ENCODE results near the gene GIPC2.
"Not testable (repeated sequence)": the region's sequence is repeated elsewhere in the genome, so short reads cannot be mapped to it uniquely, and the experiment has no call there.

The GIPC2 gene

DNA sequence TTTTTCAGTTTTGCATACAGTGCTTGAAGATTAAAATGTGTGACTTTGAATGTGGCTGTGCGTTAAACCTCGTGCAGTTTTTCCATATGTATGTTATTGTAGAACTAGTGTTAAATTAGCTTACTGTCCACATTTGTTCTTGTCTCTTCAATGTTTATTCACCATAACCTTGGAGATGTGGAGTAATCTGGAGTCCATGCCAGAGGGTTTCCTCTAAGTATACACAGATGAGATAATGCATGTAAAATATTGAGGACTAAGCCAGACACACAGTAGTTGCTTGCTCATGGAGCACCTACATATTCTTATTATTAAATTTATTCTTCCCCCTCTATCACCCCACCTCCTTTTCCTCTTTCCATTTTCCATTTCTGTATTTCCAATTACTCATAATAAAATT is 7.7 kb upstream of the GIPC2 start:
- no peak for DNase-seq

DNA sequence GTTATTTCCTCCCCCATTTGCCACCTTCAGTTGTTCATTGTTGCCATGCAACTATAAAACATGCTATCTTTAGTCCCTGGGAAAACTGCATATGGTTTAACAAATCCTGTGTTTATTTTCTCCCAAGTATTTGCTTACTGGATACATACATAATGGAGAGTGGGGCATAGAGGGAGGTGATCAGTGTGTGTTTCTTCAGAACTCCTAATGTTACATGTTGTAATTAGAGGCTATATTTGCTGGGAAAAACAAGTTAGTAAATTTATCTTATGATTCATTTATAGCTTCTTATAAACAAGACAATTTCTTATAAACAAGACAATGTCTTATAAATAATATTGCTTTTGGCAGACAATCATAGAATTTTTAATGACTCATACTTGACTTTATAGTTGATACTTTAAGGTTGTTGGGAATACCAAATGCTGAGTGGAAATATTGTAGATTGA is 7.3 kb upstream of the GIPC2 start:
- DNase-seq, result no peak

DNA sequence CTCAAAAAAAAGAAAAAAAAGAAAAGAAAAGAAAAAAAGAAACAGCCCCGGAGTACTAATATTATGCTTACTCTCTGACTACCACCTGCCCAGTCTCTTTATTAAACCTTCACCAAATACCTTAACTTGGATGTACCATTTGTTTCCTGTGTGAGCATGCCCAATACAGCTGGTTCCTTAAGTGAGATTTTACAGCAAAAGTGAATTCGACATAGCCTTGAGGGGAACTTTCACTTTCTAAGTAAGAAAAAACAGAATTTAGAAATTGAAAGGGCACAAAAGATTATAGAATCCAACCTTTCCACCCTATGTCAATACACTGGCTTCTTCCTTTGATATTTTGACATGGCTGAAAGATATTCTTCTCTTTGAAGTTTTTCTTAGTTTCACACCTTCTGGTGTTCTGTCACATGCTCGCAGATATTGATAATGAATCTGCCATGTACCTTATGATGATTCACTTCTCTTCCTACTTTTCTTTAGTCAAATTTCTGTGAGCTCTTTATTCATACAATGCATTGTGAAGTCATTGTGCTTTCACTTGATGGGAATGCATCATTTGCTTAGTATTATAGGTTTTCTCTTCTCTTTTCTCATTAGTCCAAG is 5.2 kb upstream of the GIPC2 start:
- DNase-seq, result no peak

DNA sequence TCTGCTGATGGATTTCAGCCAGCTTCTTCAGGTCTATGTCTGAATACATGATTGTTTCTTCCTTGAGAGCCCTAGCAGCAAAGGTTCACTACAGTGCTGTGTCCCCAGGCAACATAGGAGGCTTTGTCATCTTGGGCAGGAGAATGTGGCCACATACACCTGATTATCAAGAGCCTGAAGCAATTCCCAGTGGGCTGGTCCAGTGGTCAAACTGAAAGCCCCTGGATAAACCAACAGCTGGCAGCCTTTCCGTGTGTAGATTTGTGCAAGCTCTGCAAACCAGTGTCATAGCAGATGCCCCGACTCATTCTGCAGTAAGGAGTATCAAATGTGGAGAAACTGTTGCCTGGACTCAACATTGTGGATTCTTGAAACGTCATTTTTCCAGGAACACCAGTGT is 2.3 kb upstream of the GIPC2 start:
- no peak for DNase-seq

DNA sequence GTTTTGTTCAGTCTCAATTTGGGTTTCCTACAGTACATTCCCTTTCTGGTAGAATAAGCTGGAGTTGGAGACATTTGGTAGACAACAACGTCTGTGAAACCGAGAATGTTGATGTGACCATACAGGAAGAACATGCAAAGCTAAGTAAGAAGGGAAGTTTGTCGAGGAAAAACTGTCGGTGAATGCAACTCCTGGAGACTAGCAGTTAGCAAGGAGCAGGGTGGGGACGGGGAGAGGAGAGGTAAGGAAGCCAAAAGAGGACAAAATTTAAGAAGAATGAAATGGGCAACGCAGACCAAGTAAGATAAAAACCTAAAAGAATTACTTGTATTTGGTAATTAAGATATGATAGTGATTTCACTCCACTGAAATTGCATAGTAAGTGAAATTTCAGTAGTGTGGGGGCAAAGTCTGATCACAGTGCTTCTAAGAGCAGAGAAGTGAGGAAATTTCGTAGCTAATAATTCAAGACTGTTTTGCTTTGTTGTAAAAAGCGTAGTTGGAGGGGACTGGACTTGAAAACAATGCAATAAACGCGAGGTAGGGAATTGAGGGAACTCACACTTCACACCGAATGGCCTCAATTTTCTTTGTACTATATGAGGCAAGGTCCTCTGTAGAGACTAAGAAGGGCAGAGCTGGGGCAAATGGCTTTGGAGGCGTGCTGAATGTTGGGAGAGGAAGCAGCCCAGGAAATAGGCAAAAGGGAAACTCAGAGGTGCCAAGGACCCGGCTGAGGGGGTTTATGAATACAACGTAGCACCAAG is 787 bp upstream of the GIPC2 start:
- no peak for DNase-seq

DNA sequence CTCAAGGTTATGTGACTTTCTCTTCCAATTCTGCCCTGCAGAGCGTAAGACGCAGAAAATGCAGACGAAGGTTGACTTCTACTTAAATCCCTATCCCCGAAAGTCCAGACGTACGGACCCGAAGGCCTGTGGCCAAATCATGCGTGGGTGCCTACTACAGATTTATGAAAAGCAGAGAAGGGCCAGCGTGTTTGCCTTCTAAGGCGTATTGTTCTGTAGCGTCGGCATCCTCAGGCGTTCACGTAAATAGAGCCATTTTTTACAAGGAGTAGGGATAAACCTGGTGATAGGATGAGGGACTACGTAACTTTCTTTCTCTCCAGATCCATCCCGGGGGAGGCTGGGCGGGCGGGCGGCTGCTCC is 222 bp upstream of the GIPC2 start:
- DNase-seq, result no peak

DNA sequence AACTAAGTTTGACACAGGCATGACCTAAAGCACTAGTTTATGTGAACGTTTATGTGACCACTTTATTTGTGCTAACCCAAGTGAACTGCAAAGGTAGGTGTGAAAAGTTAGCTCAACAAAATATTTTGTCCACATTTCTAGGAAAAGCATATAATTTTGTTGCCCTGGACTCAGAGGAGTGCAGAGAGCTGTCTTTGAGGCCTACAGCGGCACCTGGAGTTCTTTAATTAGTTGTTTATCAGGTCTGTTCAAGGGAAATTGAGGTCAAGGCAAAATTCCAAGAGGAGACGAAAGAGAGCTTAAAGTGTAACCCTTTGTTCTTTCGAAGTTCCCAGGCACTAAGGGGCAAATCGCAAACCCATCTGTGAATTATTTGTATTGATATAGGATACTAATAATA is 1.3 kb downstream of the GIPC2 start:
- DNase-seq, result no peak

DNA sequence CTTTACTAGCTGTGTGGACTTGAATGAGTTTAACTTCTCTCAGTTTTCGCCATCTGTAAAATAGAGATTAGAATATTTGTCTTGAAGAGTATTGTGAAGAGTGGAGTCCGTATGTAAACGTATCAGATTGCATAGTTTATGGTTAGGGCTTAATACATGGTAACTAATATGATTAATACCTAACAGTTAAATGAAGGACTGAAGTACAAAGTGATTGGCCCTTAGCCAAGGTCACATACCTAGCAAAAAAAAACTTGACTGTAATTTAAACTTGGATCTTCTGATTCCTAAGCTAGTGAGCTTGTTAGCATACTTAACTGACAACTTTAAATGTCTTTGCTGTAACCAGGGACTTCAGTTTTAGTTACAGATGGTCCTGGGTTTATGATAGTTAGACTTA is 1.9 kb downstream of the GIPC2 start:
- no peak for DNase-seq

DNA sequence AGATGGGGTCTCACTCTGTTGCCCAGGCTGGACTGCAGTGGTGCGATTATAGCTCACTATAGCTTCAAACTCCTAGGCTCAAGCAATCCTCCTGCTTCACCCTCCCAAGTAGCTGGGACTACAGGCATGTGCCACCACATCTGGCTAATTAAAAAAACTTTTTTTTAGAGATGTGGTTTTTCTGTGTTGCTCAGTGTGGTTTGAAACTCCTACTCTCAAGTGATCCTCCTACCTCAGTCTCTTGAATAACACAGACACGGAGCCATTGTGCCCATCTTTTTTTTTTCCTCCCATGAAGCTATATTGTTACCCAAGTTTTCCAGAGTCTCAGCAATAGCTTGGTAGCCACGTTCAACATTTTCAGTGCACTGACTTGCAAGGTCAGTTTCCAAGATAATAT is 2.7 kb downstream of the GIPC2 start:
- DNase-seq, result no peak

DNA sequence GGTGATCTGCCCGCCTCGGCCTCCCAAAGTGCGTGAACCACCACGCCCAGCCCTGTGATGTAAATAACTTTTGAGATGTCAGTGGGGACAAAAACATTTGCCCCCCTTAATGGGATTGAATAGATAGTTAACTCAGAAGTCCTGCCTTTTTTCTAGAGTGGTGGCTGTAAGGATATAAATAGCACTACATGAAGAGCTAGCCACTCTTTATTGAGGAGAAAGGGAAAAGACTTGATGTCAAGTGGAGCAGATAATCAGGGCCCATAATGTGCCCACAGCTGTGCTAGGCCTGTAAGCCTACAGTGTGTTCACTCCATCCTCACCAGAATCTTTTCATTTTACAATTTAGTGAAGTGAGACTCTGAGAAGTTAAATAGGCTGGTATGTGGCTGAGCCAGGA is 3.6 kb downstream of the GIPC2 start:
- no peak for DNase-seq

DNA sequence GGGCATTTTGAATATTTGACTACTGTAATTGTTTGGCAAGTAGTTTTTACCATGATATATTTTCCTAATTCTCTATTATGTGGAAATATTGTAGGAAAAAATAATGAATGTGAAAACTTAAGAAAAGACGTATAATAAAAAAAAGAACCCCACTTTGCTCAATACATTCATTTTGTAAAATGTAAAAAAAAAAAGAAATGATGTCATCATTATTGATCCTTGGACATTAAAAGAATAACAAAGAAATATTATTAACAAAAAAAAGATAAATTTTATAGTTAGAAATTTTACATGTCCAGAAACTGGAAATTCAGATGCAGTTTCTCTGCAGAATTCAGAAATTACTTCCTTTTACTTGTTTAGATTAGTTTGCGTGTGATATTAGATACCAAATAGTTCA is 5.2 kb downstream of the GIPC2 start:
- DNase-seq, result no peak

DNA sequence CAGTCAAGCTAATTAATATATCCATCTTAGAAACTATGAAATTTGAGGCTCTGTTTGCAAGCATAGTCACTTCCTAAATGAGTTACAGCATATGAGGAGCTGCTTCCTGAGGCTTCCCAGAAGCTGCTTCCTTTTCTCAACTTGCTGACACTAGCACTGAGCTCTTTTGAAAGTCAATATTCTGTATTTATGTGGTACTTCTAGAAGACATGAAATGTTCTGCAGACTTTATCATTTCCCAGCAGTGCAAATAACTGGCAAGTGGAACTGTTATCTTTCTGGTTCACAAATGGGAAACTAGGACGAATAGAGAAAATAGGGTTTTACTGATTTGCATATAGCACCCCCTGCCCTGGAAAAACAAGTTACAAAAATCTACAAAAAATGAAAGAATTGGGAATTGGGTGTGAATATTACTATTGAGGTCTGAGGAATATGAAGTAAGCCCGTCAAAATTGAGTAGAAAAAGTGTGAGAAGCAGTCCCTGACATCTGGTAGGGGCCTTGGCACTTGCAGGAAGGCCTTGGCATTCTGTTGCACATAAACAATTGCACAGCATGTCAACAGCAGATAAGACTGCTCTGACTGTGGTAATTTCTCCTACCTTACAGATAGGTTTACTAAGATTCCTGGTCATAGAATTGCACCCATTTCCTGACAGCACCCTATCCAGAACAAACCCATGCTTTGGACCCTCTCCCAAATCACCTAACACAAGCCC is 7.1 kb downstream of the GIPC2 start:
- DNase-seq, result no peak

DNA sequence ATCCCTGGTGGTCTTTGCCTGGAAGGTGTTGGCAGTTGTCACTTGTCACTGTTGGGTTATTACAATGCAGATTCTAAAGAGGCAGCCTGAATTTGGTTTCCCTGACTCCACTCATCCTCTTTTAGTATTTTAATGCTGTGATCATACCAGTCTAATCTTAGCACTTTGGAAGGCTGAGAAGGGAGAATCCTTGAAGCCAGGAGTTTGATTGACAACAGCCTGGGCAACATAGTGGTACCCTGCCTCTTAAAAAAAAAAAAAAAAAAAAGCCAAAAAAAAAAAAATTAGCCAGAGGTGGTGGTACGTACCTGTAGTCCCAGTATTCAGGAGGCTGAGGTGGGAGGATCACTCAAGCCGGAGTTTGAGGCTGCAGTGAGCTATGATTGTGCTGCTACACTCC is 7.7 kb downstream of the GIPC2 start:
- no peak for DNase-seq

DNA sequence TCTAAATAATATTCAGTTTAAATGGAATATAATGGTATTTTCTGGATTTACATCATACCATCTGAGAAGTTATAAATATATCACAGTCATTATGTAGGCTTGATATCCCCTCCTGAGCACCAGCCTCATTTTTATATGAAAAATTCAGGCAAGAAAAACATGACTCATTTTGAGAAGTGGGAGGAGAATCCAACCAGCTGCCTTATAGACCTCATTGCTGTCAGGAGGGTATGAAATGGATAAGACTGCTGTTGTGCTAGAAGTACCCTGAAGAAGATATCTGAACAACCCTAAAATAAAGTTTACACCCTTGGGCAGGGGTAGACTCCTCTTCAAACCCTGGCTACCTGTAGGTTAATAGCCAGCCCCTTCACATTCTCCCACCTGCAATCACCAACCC is 8.8 kb downstream of the GIPC2 start:
- no peak for DNase-seq

DNA sequence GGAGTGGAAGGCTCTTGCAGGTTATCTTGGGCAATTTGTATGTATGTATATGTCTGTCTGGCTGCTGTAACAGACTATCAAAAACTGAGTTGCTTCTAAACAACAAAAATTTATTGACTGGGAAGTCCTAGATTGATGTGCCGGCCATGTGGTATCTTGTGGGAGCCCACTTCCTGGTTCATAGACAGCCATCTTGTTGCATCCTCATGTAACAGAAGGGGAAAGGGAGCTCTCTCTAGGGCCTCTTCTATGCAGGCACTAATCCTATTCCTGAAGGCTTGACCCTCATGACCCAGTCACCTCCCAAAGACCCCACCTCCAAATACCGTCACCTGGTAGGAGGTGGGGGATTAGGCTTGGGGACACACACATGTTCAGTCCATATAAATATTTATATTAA is 9.2 kb downstream of the GIPC2 start:
- DNase-seq, result no peak

DNA sequence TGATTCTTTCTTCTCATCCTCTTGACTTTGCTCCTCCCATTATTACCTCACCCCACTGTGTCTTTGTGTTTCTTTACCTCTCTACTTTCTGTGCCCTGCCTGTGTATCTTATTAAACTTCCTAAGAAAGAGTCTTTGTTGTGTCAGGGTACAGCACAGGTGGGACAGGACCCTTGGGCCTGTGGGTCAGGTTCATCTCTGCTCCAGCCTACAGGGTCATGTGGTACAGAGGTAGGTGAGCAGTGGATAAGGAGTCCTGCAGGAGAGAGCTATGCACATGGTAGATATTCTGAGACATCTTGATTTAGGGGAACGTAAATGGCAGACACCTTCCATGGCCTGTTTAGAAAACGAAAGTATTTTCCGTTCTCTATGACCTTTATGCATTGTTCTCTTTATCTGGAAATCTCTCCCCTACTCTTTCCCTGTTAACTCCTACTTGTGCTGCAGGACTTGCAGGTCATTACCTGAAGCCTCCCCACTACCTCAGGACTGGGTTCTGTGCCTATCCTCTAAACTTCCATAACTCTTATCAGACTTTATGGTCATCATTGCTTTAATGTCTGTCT is 9.9 kb downstream of the GIPC2 start:
- no peak for DNase-seq

DNA sequence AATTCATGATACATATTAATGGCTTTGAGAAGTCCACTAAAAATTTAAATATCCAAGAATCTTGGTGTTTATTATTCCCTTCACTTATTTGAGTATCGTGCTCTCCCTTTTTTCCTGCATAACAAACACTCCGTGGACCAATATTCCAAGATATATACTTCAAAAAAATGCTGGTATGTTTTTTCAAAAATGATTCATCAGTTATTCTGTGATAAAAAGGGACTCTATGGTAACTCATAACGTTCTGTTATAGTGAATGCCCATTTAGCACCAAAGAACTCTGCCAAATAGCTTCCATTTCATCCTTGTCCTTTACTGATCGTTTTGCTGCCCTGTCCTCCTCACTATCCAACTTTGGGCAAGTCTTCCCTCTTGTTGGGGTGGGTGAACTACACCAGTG is 12.9 kb downstream of the GIPC2 start:
- no peak for DNase-seq

DNA sequence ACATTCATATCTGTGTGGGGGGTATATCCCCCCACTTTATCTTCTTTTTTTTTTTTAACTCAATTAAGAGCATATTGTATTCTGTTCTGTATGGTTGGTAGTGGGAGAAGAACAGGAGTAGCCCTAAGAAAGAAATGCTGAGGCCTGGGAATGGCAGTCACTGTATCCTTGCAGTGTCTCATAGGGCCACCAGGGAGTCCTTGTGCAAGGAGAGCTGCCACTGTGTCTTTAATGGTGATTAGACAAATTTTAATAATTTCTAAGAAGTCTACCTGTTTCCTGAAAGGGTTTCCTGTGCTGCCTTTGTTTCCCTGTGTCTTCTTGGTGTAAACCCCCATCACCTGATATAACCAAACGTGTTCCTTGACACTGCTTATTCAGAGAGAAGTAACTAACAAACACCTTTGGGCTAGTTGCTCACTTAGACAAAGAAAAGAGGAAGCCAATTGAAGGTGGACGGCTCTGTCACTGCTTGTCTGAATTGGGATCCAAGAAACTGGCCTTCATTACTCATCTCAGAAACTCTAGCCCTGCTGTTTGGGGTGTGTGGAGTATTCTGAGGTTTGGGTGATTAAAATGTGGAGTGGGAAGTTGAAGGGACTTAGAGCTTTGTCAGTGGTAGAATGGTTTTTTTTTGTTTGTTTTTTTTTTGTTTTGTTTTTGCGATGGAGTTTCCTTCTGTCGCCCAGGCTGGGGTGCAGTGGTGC is 15.2 kb downstream of the GIPC2 start:
- no peak for DNase-seq

DNA sequence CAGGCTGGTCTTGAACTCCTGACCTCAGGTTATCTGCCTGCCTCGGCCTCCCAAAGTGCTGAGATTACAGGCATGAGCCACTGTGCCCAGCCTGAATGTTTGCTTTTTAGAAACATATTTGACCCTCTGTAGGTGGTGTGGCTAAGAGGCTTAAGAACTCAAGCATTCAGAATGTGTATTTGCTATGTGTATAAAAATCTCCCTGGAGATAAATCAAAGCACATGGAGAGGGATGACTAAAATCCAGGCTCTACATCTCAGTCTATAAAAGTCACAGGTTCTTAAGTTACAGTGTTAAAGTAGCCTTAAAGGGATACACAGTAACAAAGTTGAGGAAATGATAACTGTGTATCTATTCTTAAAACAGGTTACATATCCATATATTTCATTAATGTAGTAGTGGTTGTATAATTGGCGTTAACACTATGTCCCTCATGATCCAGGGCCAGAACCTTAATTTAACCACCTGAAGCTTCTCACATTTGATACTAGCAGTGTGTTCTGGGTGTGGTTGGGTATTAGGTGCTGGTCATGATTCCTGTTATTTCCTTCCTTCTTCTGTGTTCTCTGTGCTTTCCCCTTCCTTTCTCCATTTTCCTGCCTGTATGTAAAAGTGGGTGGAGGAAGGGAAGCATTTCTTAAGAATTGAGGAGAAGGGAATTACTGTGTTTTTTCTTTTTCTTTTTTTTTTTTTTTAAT is 16.2 kb downstream of the GIPC2 start:
- DNase-seq, result no peak

DNA sequence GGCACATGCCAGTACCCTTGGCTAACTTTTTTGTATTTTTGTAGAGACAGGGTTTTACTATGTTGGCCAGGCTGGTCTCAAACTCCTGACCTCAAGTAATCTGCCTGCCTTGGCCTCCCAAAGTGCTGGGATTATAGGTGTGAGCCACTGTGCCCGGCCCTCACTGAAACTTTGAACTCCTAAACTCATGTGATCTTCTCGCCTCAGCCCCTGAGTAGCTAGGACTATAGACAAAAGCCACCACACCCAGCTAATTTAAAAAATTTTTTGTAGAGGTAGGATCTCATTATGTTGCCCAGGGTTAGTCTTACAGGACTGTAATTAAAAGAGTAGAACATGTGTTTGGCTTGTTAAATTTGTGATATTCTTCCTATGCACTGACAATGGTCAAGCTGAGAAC is 19.1 kb downstream of the GIPC2 start:
- DNase-seq, result not testable (repeated sequence)

DNA sequence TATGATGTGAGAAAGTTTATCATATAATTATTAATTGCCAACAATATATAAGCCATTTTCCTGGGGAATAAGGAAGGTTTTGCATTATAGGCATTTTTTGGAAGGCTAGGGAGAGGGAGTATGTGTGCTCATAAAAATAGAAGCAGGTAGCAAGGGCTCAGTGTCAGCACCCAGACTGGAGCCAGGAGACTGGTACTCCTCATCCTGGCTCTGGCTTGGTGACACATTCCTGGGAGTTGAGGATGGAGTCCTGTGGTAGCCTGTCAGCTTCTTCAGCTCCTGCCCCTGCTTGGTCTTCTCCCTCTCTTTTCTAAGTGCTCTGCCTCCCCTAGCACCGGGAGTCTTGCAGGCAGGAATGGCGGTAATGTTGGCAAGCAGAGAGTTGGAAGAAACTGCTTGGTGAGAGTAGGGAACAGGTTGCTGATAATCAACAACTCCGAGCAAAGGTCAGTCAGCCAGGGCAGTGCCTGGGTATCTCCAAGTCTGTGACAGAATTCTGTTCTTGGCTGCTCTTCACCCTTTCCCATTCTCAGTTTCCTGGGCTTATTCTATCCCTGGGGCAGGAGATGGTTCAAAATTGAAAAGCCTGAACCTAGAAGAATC is 23.0 kb downstream of the GIPC2 start:
- DNase-seq, result no peak

DNA sequence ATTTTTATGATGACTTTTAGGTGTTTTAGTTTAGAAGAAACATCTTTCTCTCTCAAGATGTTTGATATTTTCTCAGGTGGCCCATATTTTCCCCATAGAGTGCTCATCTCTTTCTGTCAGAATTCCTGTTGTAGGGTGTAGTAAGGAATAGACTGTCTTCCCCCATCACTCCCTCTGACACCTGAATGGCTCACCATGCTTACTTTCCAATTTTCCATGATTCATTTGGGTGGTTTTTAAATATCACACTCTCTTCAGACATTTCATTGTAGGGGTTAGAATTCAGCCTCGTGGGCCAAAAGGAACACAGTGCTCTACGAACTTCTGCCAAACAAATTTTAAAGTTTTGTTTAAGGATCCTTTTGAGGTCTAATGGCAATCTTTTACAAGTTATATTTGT is 24.0 kb downstream of the GIPC2 start:
- DNase-seq, result no peak

Data from CD4-positive, alpha-beta T cell treated with Interleukin-4 for 1 hour (primary cell).